Astrocyte of the spinal cord (primary cell): ENCODE measurements around the gene GALNT2.

Experiments used
- DNase-seq: peaks from one replicate; pipeline ENCODE4 v3.0.0; 2011; ENCODE audit warnings: low read depth, low spot score
- H3K4me3 ChIP-seq: 2 replicates; pipeline ENCODE4 v1.5.1; 2011; ENCODE audit warnings: low read depth, mild to moderate bottlenecking, low read length, moderate library complexity
- CTCF ChIP-seq: IDR thresholded peaks from 2 replicates; pipeline ENCODE4 v1.5.1; 2012; ENCODE audit warnings: low read depth, mild to moderate bottlenecking, low read length, inconsistent platforms
- in situ Hi-C: cut with HindIII; loops from 2 replicates; pipeline ENCODE4 v1.10.0; 2017; ENCODE audit warnings: low sequenced_read_pairs

The GALNT2 gene

GRCh38 chr1:230249695-230250480, 182.8 kb downstream of the GALNT2 start:
- DNase-seq = no peak
- H3K4me3 ChIP-seq = no peak overlapping the region
- no peak for TF ChIP-seq CTCF
- in situ Hi-C loops = no loop called here

- in situ Hi-C loops = no loop called here
- H3K4me3 ChIP-seq = no peak overlapping the region
- TF ChIP-seq CTCF = no peak
- no peak for DNase-seq
Measured at GRCh38 chr1:230250666-230251065, 183.6 kb downstream of the GALNT2 start.

GRCh38 chr1:230251644-230252191, 184.7 kb downstream of the GALNT2 start:
- no peak overlapping the region for H3K4me3 ChIP-seq
- in situ Hi-C loops = no loop called here
- DNase-seq = no peak
- TF ChIP-seq CTCF = no peak

- no peak for DNase-seq
- in situ Hi-C loops = no loop called here
- TF ChIP-seq CTCF = no peak
- H3K4me3 ChIP-seq = no peak overlapping the region
Measured at GRCh38 chr1:230253150-230253549, 186.1 kb downstream of the GALNT2 start.

- no peak for DNase-seq
- no peak for TF ChIP-seq CTCF
- H3K4me3 ChIP-seq = no peak overlapping the region
- in situ Hi-C loops = no loop called here
Measured at GRCh38 chr1:230254265-230254664, 187.2 kb downstream of the GALNT2 start.

- no peak for DNase-seq
- in situ Hi-C loops = no loop called here
- no peak overlapping the region for H3K4me3 ChIP-seq
- no peak for TF ChIP-seq CTCF
Measured at GRCh38 chr1:230255116-230255515, 188.1 kb downstream of the GALNT2 start.
